ENCODE data around the gene GRM7. TPM values are rescaled to one million over a fixed set of nuclear protein-coding genes. Genes with fewer than 3 reads are reported as not detected.

GRM7 gene
- total RNA-seq, 1 donor from 2014 or later: 9.9 TPM

GRCh38 chr3:7371693-7372572 lies 511.0 kb downstream of the GRM7 start:
- Mint-ChIP-seq H3K27ac (no peak overlapping the region), H3K4me3 (no peak overlapping the region), H3K36me3 (no peaks in the 10 kb centered on the region), H3K9me3 (peaks cover 5% of the 10 kb centered on the region), H3K4me1 (ENCODE audit: unreplicated experiment) (peaks cover 7% of the 10 kb centered on the region), H3K27me3 (no peaks in the 10 kb centered on the region)
- DNase-seq (ENCODE audit: extremely low spot score, unreplicated experiment): no peak
- no peak for TF ChIP-seq CTCF (conservative IDR thresholded peaks at IDR 0.05)

GRCh38 chr3:7377103-7377502 lies 516.2 kb downstream of the GRM7 start:
- Mint-ChIP-seq H3K27ac (no peak overlapping the region), H3K4me3 (no peak overlapping the region), H3K9me3 (peaks cover 5% of the 10 kb centered on the region), H3K36me3 (no peaks in the 10 kb centered on the region), H3K4me1 (ENCODE audit: unreplicated experiment) (peaks cover 16% of the 10 kb centered on the region), H3K27me3 (no peaks in the 10 kb centered on the region)
- no peak for TF ChIP-seq CTCF (conservative IDR thresholded peaks at IDR 0.05)
- no peak for DNase-seq (ENCODE audit: extremely low spot score, unreplicated experiment)

GRCh38 chr3:7381741-7382140 lies 520.8 kb downstream of the GRM7 start:
- H3K27me3 Mint-ChIP-seq: no peaks in the 10 kb centered on the region

GRCh38 chr3:7382293-7383010 lies 521.5 kb downstream of the GRM7 start:
- no peak overlapping the region for H3K27ac Mint-ChIP-seq
- no peaks in the 10 kb centered on the region for H3K27me3 Mint-ChIP-seq
- peaks cover 13% of the 10 kb centered on the region for H3K4me1 Mint-ChIP-seq (ENCODE audit: unreplicated experiment)
- no peak overlapping the region for H3K4me3 Mint-ChIP-seq
- DNase-seq (ENCODE audit: extremely low spot score, unreplicated experiment): no peak
- H3K36me3 Mint-ChIP-seq: no peaks in the 10 kb centered on the region
- no peak for TF ChIP-seq CTCF (conservative IDR thresholded peaks at IDR 0.05)
- H3K9me3 Mint-ChIP-seq: peaks cover 7% of the 10 kb centered on the region

More at GRCh38 chr3:7381741-7382140, 520.8 kb downstream of the GRM7 start:
- H3K36me3 Mint-ChIP-seq: no peaks in the 10 kb centered on the region
- DNase-seq (ENCODE audit: extremely low spot score, unreplicated experiment): no peak
- H3K27ac Mint-ChIP-seq: no peak overlapping the region
- H3K4me3 Mint-ChIP-seq: no peak overlapping the region
- no peaks in the 10 kb centered on the region for H3K9me3 Mint-ChIP-seq
- peaks cover 20% of the 10 kb centered on the region for H3K4me1 Mint-ChIP-seq (ENCODE audit: unreplicated experiment)
- TF ChIP-seq CTCF (conservative IDR thresholded peaks at IDR 0.05): no peak

GRCh38 chr3:7385635-7386034 lies 524.7 kb downstream of the GRM7 start:
- peaks cover 9% of the 10 kb centered on the region for H3K4me1 Mint-ChIP-seq (ENCODE audit: unreplicated experiment)
- peaks cover 12% of the 10 kb centered on the region for H3K9me3 Mint-ChIP-seq
- DNase-seq (ENCODE audit: extremely low spot score, unreplicated experiment): no peak
- no peak overlapping the region for H3K4me3 Mint-ChIP-seq
- no peaks in the 10 kb centered on the region for H3K27me3 Mint-ChIP-seq
- H3K27ac Mint-ChIP-seq: no peak overlapping the region
- no peaks in the 10 kb centered on the region for H3K36me3 Mint-ChIP-seq
- TF ChIP-seq CTCF (conservative IDR thresholded peaks at IDR 0.05): no peak
